Vagina (tissue), 2 donors: Measurements from ENCODE around the gene DNPH1. TPM values are rescaled to one million over a fixed set of nuclear protein-coding genes. Genes with fewer than 3 reads are reported as not detected.

Source experiments
- DNase-seq, 2 donors: peaks; one replicate each; pipeline ENCODE4 v3.0.0-alpha.2; 2017; ENCODE audit errors: extremely low spot score in 2 of 2
- H3K27ac ChIP-seq: fragments of 200-600 bp; sonication (generic); one replicate; pipeline ENCODE4 v1.5.1; 2019
- H3K27me3 ChIP-seq: fragments of 200-600 bp; sonication (generic); one replicate; pipeline ENCODE4 v1.5.1; 2019
- H3K36me3 ChIP-seq, 2 donors: fragments of 200-600 bp; sonication (generic); one replicate each; pipeline ENCODE4 v1.5.1; 2017 to 2019
- H3K4me1 ChIP-seq: fragments of 200-600 bp; sonication (generic); one replicate; pipeline ENCODE4 v1.5.1; 2019
- H3K4me3 ChIP-seq, 2 donors: fragments of 200-600 bp; sonication (generic); 1 replicate in 1 of 2; 2 replicates in 1 of 2; pipeline ENCODE4 v1.5.1; 2016 to 2019
- H3K9me3 ChIP-seq: fragments of 200-600 bp; sonication (generic); one replicate; pipeline ENCODE4 v1.5.1; 2019
- CTCF ChIP-seq, 3 experiments: fragments of 450-650 bp in 2 of 3; fragments of 200-600 bp in 1 of 3; sonication (generic) in 1 of 3; IDR thresholded peaks; one replicate each; pipeline ENCODE4 v1.5.1; 2017 to 2019; ENCODE audit warnings: antibody characterized with exemption in 3 of 3, mild to moderate bottlenecking in 2 of 3, moderate library complexity in 2 of 3
- POLR2A ChIP-seq, 2 donors: fragments of 450-650 bp; IDR thresholded peaks; one replicate each; pipeline ENCODE4 v1.6.1; 2017; ENCODE audit warnings: antibody characterized with exemption in 2 of 2, mild to moderate bottlenecking in 2 of 2, moderate library complexity in 2 of 2
- POLR2AphosphoS5 ChIP-seq, 2 donors: sonication (generic); formaldehyde crosslinking; IDR thresholded peaks; one replicate each; pipeline ENCODE4 v1.9.0; 2017; ENCODE audit warnings: antibody characterized with exemption in 2 of 2, mild to moderate bottlenecking in 2 of 2, low read depth in 1 of 2; ENCODE audit not compliant: insufficient read depth in 1 of 2
- intact Hi-C: fragments of 100-400 bp; cut with DNase I; formaldehyde crosslinking; loops from one replicate; pipeline ENCODE4 v1.15.1; 2023
- total RNA-seq: library from RNA; depleted of rRNA; stranded (reverse); fragments of >200 nt; gene quantifications from one replicate; pipeline ENCODE4 v1.2.3, GENCODE V29; 2016

DNPH1 gene
- total RNA-seq, 1 donor from 2014 or later: 61.9 TPM

GRCh38 chr6:43221046-43221972 lies 8.0 kb downstream of the DNPH1 start:
- DNase-seq: no peak
- no peak overlapping the region for H3K27ac ChIP-seq
- peaks cover 0 to 32% of the 10 kb centered on the region in 2 donors for H3K36me3 ChIP-seq

GRCh38 chr6:43220439-43220951 lies 8.8 kb downstream of the DNPH1 start:
- no peak for DNase-seq
- peaks cover 0 to 40% of the 10 kb centered on the region in 2 donors for H3K36me3 ChIP-seq
- no peak overlapping the region for H3K27ac ChIP-seq
- H3K4me3 ChIP-seq: no peak overlapping the region
- TF ChIP-seq POLR2A (IDR thresholded peaks at IDR 0.05) (no peak), CTCF (IDR thresholded peaks at IDR 0.05) (no peak), POLR2AphosphoS5 (IDR thresholded peaks at IDR 0.05; ENCODE audit: insufficient read depth in 1 of 2, low read depth in 1 of 2) (no peak)
- H3K9me3 ChIP-seq: no peaks in the 10 kb centered on the region
- H3K27me3 ChIP-seq: no peaks in the 10 kb centered on the region
- intact Hi-C loops: no loop called here
- no peaks in the 10 kb centered on the region for H3K4me1 ChIP-seq

More at GRCh38 chr6:43221046-43221972, 8.0 kb downstream of the DNPH1 start:
- no peaks in the 10 kb centered on the region for H3K4me1 ChIP-seq
- intact Hi-C loops: no loop called here
- H3K9me3 ChIP-seq: no peaks in the 10 kb centered on the region
- TF ChIP-seq CTCF (IDR thresholded peaks at IDR 0.05) (no peak), POLR2AphosphoS5 (IDR thresholded peaks at IDR 0.05; ENCODE audit: insufficient read depth in 1 of 2, low read depth in 1 of 2) (no peak), POLR2A (IDR thresholded peaks at IDR 0.05) (no peak)
- no peaks in the 10 kb centered on the region for H3K27me3 ChIP-seq
- H3K4me3 ChIP-seq: no peak overlapping the region

GRCh38 chr6:43219814-43220213 lies 9.5 kb downstream of the DNPH1 start:
- Histone ChIP-seq H3K27me3 (no peaks in the 10 kb centered on the region), H3K9me3 (no peaks in the 10 kb centered on the region)
- no peak for DNase-seq

GRCh38 chr6:43219119-43219518 lies 10.2 kb downstream of the DNPH1 start:
- no peak overlapping the region for H3K4me3 ChIP-seq
- no peak overlapping the region for H3K27ac ChIP-seq
- DNase-seq: no peak
- no peaks in the 10 kb centered on the region for H3K27me3 ChIP-seq
- H3K36me3 ChIP-seq: peaks cover 0 to 36% of the 10 kb centered on the region in 2 donors
- no peak for TF ChIP-seq POLR2AphosphoS5 (IDR thresholded peaks at IDR 0.05; ENCODE audit: insufficient read depth in 1 of 2, low read depth in 1 of 2)
- no peak for TF ChIP-seq CTCF (IDR thresholded peaks at IDR 0.05)
- TF ChIP-seq POLR2A (IDR thresholded peaks at IDR 0.05): no peak
- intact Hi-C loops: no loop called here
- no peaks in the 10 kb centered on the region for H3K9me3 ChIP-seq
- H3K4me1 ChIP-seq: no peaks in the 10 kb centered on the region

More at GRCh38 chr6:43219814-43220213, 9.5 kb downstream of the DNPH1 start:
- Histone ChIP-seq H3K36me3 (peaks cover 0 to 43% of the 10 kb centered on the region in 2 donors), H3K27ac (no peak overlapping the region), H3K4me3 (no peak overlapping the region), H3K4me1 (no peaks in the 10 kb centered on the region)
- intact Hi-C loops: no loop called here
- TF ChIP-seq CTCF (IDR thresholded peaks at IDR 0.05) (no peak), POLR2AphosphoS5 (IDR thresholded peaks at IDR 0.05; ENCODE audit: insufficient read depth in 1 of 2, low read depth in 1 of 2) (no peak), POLR2A (IDR thresholded peaks at IDR 0.05) (no peak)

GRCh38 chr6:43217351-43217750 lies 11.9 kb downstream of the DNPH1 start:
- intact Hi-C loops: no loop called here
- Histone ChIP-seq H3K36me3 (peaks cover 0 to 28% of the 10 kb centered on the region in 2 donors), H3K27me3 (no peaks in the 10 kb centered on the region), H3K4me3 (no peak overlapping the region), H3K4me1 (no peaks in the 10 kb centered on the region), H3K27ac (no peak overlapping the region), H3K9me3 (no peaks in the 10 kb centered on the region)
- no peak for TF ChIP-seq POLR2A (IDR thresholded peaks at IDR 0.05)
- no peak for TF ChIP-seq CTCF (IDR thresholded peaks at IDR 0.05)
- no peak for TF ChIP-seq POLR2AphosphoS5 (IDR thresholded peaks at IDR 0.05; ENCODE audit: insufficient read depth in 1 of 2, low read depth in 1 of 2)
- DNase-seq: no peak
